Smooth muscle cell (in vitro differentiated cells): ENCODE data around the gene DLD. TPM values are rescaled to one million over a fixed set of nuclear protein-coding genes. Genes with fewer than 3 reads are reported as not detected.
A peak's percentile ranks its signal among the peaks of the same experiment; 100 is the strongest.
"Not testable (repeated sequence)": the region's sequence is repeated elsewhere in the genome, so short reads cannot be mapped to it uniquely, and the experiment has no call there.

ENCODE experiments used
- DNase-seq: peaks from one replicate; lab custom pipeline; 2025; ENCODE audit not compliant: unreplicated experiment; lab: John Stamatoyannopoulos, UW
- H2AFZ ChIP-seq: fragments of 200-600 bp; sonication (generic); 2 replicates; pipeline ENCODE4 v1.6.0; 2016; ENCODE audit warnings: antibody characterized with exemption, low read depth, mild to moderate bottlenecking
- H3F3A ChIP-seq: fragments of 200-600 bp; sonication (generic); 2 replicates; pipeline ENCODE4 v1.6.0; 2017; ENCODE audit warnings: antibody characterized with exemption, low read depth
- H3K27ac ChIP-seq: fragments of 200-600 bp; sonication (generic); 2 replicates; pipeline ENCODE4 v1.5.1; 2016; ENCODE audit warnings: low read depth, mild to moderate bottlenecking
- H3K27me3 ChIP-seq: fragments of 200-600 bp; sonication (generic); 2 replicates; pipeline ENCODE4 v1.6.1; 2016; ENCODE audit warnings: low read depth, mild to moderate bottlenecking
- H3K36me3 ChIP-seq: fragments of 200-600 bp; sonication (generic); 2 replicates; pipeline ENCODE4 v1.5.1; 2016; ENCODE audit warnings: low read depth
- H3K4me1 ChIP-seq: fragments of 200-600 bp; sonication (generic); 2 replicates; pipeline ENCODE4 v1.5.1; 2016; ENCODE audit warnings: low read depth
- H3K4me2 ChIP-seq: fragments of 200-600 bp; sonication (generic); 2 replicates; pipeline ENCODE4 v1.6.0; 2016; ENCODE audit warnings: mild to moderate bottlenecking
- H3K4me3 ChIP-seq: fragments of 200-600 bp; sonication (generic); 2 replicates; pipeline ENCODE4 v1.5.1; 2016; ENCODE audit warnings: mild to moderate bottlenecking
- H3K79me2 ChIP-seq: fragments of 200-600 bp; sonication (generic); 2 replicates; pipeline ENCODE4 v1.6.0; 2016; ENCODE audit warnings: low read depth, mild to moderate bottlenecking
- H3K9ac ChIP-seq: fragments of 200-600 bp; sonication (generic); 2 replicates; pipeline ENCODE4 v1.6.0; 2016; ENCODE audit warnings: low read depth
- H3K9me3 ChIP-seq: fragments of 200-600 bp; sonication (generic); replicated peaks from 2 replicates; pipeline ENCODE4 v1.5.1; 2016; ENCODE audit warnings: low read depth
- H4K20me1 ChIP-seq: fragments of 200-600 bp; sonication (generic); 2 replicates; pipeline ENCODE4 v1.6.0; 2016; ENCODE audit warnings: low read depth
- WGBS: methylation state at CpG from one replicate; pipeline ENCODE4 v1.1.7; 2016; ENCODE audit warnings: low lambda C conversion rate; 5-methylcytosine and 5-hydroxymethylcytosine counted together
- polyA plus RNA-seq: library from polyadenylated mRNA; unstranded; fragments of >200 nt; fragmentation: Nextera tagmentation; extraction: Ambion mirVana; gene quantifications from 2 replicates; pipeline ENCODE4 v1.2.1, GENCODE V29; 2016
- total RNA-seq: library from RNA; depleted of rRNA; stranded (reverse); fragments of >200 nt; gene quantifications from 2 replicates; pipeline ENCODE4 v1.2.3, GENCODE V29; 2014
- TF ChIP-seq, protein P1 (sequence below): fragments of 200-600 bp; sonication (generic); IDR thresholded peaks from 2 replicates; pipeline ENCODE4 v1.5.1; 2017; ENCODE audit warnings: borderline replicate concordance, mild to moderate bottlenecking, antibody characterized with exemption; ENCODE audit not compliant: insufficient read depth, poor library complexity, severe bottlenecking

DLD gene
- total and polyA plus RNA-seq, 2 experiments from 2014 or later = 71.4 to 165 TPM

DNA sequence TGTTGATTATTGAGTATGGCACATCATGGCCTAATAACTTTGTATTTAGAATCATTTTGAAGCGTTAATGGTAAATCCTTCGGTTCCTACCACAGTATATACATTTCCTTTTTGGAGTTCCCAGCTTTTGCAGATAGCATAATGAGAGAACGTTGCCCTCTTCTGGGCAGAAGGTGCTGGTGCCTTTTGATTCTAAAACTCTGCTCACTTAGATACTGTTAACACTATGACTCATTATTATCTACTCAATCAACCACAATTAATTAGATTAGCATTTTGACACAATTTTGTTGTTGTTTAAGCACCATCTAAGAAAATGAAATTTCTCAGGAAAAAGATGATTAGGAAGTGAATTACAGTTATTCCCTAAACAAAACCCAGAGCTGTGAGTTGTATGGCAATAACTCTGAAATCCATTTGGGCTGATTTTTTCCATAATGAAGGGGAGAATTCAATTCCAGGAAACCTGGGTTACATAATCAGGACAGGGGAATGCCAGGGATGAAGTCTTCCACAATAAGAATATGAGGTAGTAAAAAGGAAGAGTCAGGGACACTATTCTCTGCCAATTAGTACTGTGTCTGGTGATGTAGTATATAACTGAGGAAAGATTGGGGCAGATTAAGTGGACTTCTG, 11.5 kb upstream of the DLD start:
- Histone ChIP-seq H2AFZ (peak overlapping the region; percentile 52), H3K4me3 (no peak overlapping the region), H3K79me2 (no peaks in the 10 kb centered on the region), H3K9ac (no peak overlapping the region), H3K4me2 (no peak overlapping the region), H3F3A (no peaks in the 10 kb centered on the region), H3K4me1 (no peaks in the 10 kb centered on the region), H3K27me3 (peaks cover 10% of the 10 kb centered on the region), H3K36me3 (no peaks in the 10 kb centered on the region), H3K27ac (no peak overlapping the region), H3K9me3 (no peaks in the 10 kb centered on the region), H4K20me1 (no peaks in the 10 kb centered on the region)
- no peak for DNase-seq
- TF ChIP-seq, protein P1, sequence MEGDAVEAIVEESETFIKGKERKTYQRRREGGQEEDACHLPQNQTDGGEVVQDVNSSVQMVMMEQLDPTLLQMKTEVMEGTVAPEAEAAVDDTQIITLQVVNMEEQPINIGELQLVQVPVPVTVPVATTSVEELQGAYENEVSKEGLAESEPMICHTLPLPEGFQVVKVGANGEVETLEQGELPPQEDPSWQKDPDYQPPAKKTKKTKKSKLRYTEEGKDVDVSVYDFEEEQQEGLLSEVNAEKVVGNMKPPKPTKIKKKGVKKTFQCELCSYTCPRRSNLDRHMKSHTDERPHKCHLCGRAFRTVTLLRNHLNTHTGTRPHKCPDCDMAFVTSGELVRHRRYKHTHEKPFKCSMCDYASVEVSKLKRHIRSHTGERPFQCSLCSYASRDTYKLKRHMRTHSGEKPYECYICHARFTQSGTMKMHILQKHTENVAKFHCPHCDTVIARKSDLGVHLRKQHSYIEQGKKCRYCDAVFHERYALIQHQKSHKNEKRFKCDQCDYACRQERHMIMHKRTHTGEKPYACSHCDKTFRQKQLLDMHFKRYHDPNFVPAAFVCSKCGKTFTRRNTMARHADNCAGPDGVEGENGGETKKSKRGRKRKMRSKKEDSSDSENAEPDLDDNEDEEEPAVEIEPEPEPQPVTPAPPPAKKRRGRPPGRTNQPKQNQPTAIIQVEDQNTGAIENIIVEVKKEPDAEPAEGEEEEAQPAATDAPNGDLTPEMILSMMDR = peak; percentile 80
- WGBS = 21% methylated on average over 3 of the region's 3 CpGs

DNA sequence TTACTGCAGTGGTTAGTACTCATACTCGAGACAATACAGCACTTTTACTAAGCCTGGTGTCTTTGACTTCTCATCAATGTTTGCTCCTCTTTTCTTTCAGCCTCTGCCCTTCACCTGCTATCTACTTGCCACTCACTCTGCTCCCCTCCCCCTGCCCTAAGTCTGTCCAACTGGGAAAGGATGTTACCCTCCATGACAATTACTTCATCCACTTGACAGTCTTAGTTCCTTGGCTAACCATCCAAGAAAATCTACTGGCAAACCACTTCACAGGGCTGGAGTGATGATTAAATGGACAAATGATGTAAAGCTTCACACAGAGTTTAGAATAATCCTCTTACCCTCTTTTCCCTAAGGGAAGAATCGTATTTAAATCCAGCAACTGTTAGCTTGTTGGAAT, 8.2 kb upstream of the DLD start:
- TF ChIP-seq, protein P1 = no peak
- no peak overlapping the region for H3K4me2 ChIP-seq
- no peak for DNase-seq
- H3K36me3 ChIP-seq = no peaks in the 10 kb centered on the region
- WGBS = 87% methylated on average over 2 of the region's 2 CpGs
- peaks cover 20% of the 10 kb centered on the region for H3K27me3 ChIP-seq
- no peak overlapping the region for H2AFZ ChIP-seq
- no peaks in the 10 kb centered on the region for H3K9me3 ChIP-seq
- no peak overlapping the region for H3K27ac ChIP-seq
- H3K4me1 ChIP-seq = no peaks in the 10 kb centered on the region
- H3K9ac ChIP-seq = no peak overlapping the region
- H4K20me1 ChIP-seq = no peaks in the 10 kb centered on the region
- H3K4me3 ChIP-seq = no peak overlapping the region
- no peaks in the 10 kb centered on the region for H3K79me2 ChIP-seq
- H3F3A ChIP-seq = no peaks in the 10 kb centered on the region

DNA sequence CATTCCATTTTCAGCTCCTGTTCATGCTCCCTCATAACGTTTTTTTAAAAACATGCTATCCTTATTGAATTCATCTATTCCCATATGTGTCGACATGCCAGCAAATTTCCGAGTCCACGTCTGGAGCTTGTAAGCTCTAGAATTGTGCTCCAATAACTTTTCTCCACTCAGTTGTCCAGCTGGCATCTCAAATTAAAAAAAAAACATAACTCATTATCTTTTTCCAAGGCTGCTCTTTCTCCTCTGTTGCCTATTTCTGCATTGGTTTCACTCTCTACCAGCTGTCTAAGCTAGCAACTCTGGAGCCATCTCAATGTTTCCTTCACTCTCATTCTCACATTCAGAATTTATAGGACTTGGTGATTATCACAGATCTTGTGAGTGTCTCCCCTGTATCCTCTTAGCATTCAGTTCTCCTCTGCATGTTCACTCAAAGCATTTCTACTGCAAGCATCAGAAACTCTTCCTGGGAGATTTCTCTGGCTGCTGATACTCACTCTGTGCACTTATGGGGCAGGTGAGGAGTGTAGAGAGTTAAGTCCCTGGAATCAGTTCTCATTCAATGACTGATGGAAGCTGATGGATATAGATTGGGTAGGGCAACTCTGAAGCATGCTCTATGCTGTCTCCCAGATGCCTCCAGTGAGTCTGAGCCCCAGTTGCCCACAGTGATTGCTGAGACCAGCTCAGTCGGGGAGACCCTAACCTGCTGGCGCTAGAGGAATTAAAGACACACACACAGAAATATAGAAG, 6.7 kb upstream of the DLD start:
- H3K4me2 ChIP-seq = no peak overlapping the region
- H4K20me1 ChIP-seq = no peaks in the 10 kb centered on the region
- H3K4me1 ChIP-seq = no peaks in the 10 kb centered on the region
- H2AFZ ChIP-seq = no peak overlapping the region
- H3K79me2 ChIP-seq = no peaks in the 10 kb centered on the region
- DNase-seq = no peak
- 88% methylated on average over 6 of the region's 6 CpGs for WGBS
- peaks cover 20% of the 10 kb centered on the region for H3K27me3 ChIP-seq
- no peak overlapping the region for H3K9ac ChIP-seq
- H3K27ac ChIP-seq = no peak overlapping the region
- H3K36me3 ChIP-seq = no peaks in the 10 kb centered on the region
- TF ChIP-seq, protein P1 = no peak
- no peaks in the 10 kb centered on the region for H3K9me3 ChIP-seq
- H3F3A ChIP-seq = no peaks in the 10 kb centered on the region
- no peak overlapping the region for H3K4me3 ChIP-seq

DNA sequence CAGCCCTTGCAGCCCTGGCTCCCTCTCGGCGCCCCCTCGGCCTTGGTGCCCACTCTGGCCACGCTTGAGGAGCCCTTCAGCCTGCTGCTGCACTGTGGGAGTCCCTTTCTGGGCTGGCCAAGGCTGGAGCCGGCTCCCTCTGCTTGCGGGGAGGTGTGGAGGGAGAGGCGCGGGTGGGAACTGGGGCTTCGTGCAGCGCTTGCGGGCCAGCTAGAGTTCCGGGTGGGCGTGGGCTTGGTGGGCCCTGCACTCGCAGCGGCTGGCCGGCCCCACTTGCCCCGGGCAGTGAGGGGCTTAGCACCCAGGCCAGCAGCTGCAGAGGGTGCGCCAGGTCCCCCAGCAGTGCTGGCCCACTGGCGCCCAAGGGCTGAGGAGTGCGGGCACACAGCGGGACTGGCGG, 3.2 kb upstream of the DLD start:
- Histone ChIP-seq H3K27me3 (peaks cover 16% of the 10 kb centered on the region), H3K79me2 (peaks cover 15% of the 10 kb centered on the region), H3K4me1 (peaks cover 12% of the 10 kb centered on the region)
- not testable (repeated sequence) for H3K27ac ChIP-seq, H3K9ac ChIP-seq, DNase-seq, H2AFZ ChIP-seq, H3K36me3 ChIP-seq, H3K9me3 ChIP-seq, H3F3A ChIP-seq, H3K4me2 ChIP-seq, H3K4me3 ChIP-seq, H4K20me1 ChIP-seq
- WGBS = 96% methylated on average over 22 of the region's 22 CpGs
